ENCODE results near the gene ANXA4. TPM values are rescaled to one million over a fixed set of nuclear protein-coding genes. Genes with fewer than 3 reads are reported as not detected.
A peak's percentile ranks its signal among the peaks of the same experiment; 100 is the strongest.
"Not testable (repeated sequence)": the region's sequence is repeated elsewhere in the genome, so short reads cannot be mapped to it uniquely, and the experiment has no call there.

Gene ANXA4
- total RNA-seq, 4 donors from 2014 or later = 61.8 to 79.4 (median 73.9) TPM

- TF ChIP-seq POLR2A (IDR thresholded peaks at IDR 0.05) (no peak), EP300 (IDR thresholded peaks at IDR 0.05) (no peak)
- Histone ChIP-seq H3K36me3 (no peaks in the 10 kb centered on the region), H3K27ac (no peak overlapping the region), H3K9me3 (no peaks in the 10 kb centered on the region), H3K4me1 (peaks cover 0 to 6% (median 0%) of the 10 kb centered on the region in 4 donors), H3K27me3 (no peaks in the 10 kb centered on the region), H3K4me3 (no peak overlapping the region)
- no peak for DNase-seq (ENCODE audit: low spot score in 2 of 2)
- 56 to 72% methylated on average over 1 of the region's 1 CpG for WGBS, 2 donors
Observed at GRCh38 chr2:69733342-69734034, 8.4 kb upstream of the ANXA4 start.

DNA sequence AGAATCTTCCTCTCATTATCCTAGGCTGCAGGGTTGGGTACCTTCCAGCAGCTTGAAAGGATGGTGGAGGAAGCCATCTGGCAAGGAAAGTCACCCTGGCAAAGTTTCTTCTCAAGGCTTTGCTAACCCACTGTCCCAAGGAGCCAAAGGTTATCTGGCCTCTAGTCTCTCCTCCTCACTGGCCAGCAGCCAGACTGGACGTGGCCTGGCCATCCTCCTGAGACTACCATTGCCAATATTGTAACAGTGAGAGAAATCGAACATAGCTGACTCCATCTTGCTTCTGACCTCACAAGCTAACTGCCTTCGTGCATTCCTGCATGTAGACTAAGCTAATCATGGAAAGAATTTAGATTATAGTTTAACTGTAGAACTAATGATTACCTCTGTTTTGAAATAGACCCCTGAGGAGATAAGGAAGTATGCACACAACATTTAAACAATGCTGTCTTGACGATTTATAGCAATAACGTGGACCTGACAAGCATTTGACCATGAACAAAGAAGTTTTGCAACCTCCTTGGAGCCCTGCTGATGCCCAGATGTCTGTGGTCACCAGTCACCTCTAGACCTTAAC lies 7.8 kb upstream of the ANXA4 start:
- WGBS, 2 donors = 38 to 43% methylated on average over 5 of the region's 5 CpGs
- no peak for DNase-seq (ENCODE audit: low spot score in 2 of 2)
- Histone ChIP-seq H3K4me1 (peaks cover 0 to 6% (median 0%) of the 10 kb centered on the region in 4 donors), H3K9me3 (no peaks in the 10 kb centered on the region), H3K27me3 (no peaks in the 10 kb centered on the region), H3K36me3 (no peaks in the 10 kb centered on the region), H3K4me3 (no peak overlapping the region), H3K27ac (no peak overlapping the region)
- TF ChIP-seq EP300 (IDR thresholded peaks at IDR 0.05) = no peak
- TF ChIP-seq, protein P1, sequence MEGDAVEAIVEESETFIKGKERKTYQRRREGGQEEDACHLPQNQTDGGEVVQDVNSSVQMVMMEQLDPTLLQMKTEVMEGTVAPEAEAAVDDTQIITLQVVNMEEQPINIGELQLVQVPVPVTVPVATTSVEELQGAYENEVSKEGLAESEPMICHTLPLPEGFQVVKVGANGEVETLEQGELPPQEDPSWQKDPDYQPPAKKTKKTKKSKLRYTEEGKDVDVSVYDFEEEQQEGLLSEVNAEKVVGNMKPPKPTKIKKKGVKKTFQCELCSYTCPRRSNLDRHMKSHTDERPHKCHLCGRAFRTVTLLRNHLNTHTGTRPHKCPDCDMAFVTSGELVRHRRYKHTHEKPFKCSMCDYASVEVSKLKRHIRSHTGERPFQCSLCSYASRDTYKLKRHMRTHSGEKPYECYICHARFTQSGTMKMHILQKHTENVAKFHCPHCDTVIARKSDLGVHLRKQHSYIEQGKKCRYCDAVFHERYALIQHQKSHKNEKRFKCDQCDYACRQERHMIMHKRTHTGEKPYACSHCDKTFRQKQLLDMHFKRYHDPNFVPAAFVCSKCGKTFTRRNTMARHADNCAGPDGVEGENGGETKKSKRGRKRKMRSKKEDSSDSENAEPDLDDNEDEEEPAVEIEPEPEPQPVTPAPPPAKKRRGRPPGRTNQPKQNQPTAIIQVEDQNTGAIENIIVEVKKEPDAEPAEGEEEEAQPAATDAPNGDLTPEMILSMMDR (IDR thresholded peaks at IDR 0.05) = no peak
- no peak for TF ChIP-seq POLR2A (IDR thresholded peaks at IDR 0.05)

GRCh38 chr2:69734854-69735544 lies 6.9 kb upstream of the ANXA4 start:
- DNase-seq (ENCODE audit: low spot score in 2 of 2) = no peak
- 88 to 96% methylated on average over 2 of the region's 2 CpGs for WGBS, 2 donors
- H3K9me3 ChIP-seq = no peaks in the 10 kb centered on the region

GRCh38 chr2:69735686-69736085 lies 6.2 kb upstream of the ANXA4 start:
- Histone ChIP-seq H3K4me3 (no peak overlapping the region), H3K9me3 (no peaks in the 10 kb centered on the region), H3K4me1 (peaks cover 0 to 11% (median 0%) of the 10 kb centered on the region in 4 donors), H3K27me3 (no peaks in the 10 kb centered on the region), H3K36me3 (no peaks in the 10 kb centered on the region), H3K27ac (no peak overlapping the region)
- DNase-seq (ENCODE audit: low spot score in 2 of 2) = no peak
- 86 to 90% methylated on average over 3 of the region's 3 CpGs for WGBS, 2 donors
- TF ChIP-seq POLR2A (IDR thresholded peaks at IDR 0.05) = no peak
- no peak for TF ChIP-seq EP300 (IDR thresholded peaks at IDR 0.05)
- TF ChIP-seq, protein P1 (IDR thresholded peaks at IDR 0.05) = no peak

More at GRCh38 chr2:69734854-69735544, 6.9 kb upstream of the ANXA4 start:
- H3K27me3 ChIP-seq = no peaks in the 10 kb centered on the region
- H3K4me1 ChIP-seq = peaks cover 0 to 6% (median 0%) of the 10 kb centered on the region in 4 donors
- H3K36me3 ChIP-seq = no peaks in the 10 kb centered on the region
- H3K4me3 ChIP-seq = no peak overlapping the region
- TF ChIP-seq POLR2A (IDR thresholded peaks at IDR 0.05) (no peak), EP300 (IDR thresholded peaks at IDR 0.05) (no peak)
- TF ChIP-seq, protein P1 (IDR thresholded peaks at IDR 0.05) = no peak
- H3K27ac ChIP-seq = no peak overlapping the region

DNA sequence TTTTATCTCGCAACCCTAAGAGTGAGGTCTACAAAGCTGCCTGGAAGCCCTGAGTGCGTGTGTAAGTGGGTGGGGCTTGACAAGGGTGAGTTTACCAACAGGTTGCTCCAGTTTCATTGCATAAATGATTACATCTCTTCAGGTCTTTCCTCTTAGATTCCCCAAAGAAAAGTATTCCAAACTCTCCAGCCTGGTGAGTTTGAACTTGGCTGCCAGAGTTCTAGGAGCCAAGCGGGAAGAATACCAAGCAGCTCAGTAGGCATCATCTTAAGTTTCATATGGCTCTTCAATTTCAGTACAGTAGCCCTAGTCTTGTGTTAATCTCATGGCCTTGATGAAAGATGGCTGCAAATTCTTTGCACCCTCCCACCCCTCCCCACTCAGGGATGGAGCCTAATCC lies 3.8 kb upstream of the ANXA4 start:
- not testable (repeated sequence) for H3K4me3 ChIP-seq; H3K9me3 ChIP-seq; H3K27ac ChIP-seq; DNase-seq (ENCODE audit: low spot score in 2 of 2); H3K27me3 ChIP-seq; H3K36me3 ChIP-seq
- WGBS, 2 donors = 90% methylated on average over 3 of the region's 3 CpGs
- peaks cover 0 to 23% (median 2%) of the 10 kb centered on the region in 4 donors for H3K4me1 ChIP-seq

DNA sequence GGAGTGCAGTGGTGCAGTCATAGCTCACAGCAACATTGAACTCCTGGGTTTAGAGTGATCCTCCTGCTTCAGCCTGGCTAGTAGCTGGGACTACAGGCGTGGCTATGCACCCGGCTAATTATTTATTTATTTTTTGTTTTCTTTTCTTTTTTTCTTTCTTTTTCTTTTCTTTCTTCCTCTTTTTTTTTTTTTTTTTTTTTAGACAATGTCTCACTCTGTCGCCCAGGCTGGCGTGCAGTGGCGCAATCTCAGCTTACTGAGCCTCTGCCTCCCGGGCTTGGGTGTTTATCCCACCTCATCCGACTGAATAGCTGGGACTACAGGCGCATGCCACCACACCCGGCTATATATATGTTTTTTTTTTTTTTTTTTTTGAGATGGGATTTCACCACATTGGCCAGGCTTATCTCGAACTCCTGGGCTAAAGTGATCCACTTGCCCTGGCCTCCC lies 1.4 kb upstream of the ANXA4 start:
- no peaks in the 10 kb centered on the region for H3K9me3 ChIP-seq
- peak overlapping the region in 2 of 4 donors; percentile 75 to 85 for H3K4me3 ChIP-seq
- H3K27me3 ChIP-seq = no peaks in the 10 kb centered on the region
- DNase-seq (ENCODE audit: low spot score in 2 of 2) = no peak
- peaks cover 0 to 36% (median 4%) of the 10 kb centered on the region in 4 donors for H3K4me1 ChIP-seq
- WGBS, 2 donors = 62 to 64% methylated on average over 10 of the region's 10 CpGs
- TF ChIP-seq POLR2A (IDR thresholded peaks at IDR 0.05) (no peak), EP300 (IDR thresholded peaks at IDR 0.05) (no peak)
- TF ChIP-seq, protein P1 (IDR thresholded peaks at IDR 0.05) = no peak
- H3K27ac ChIP-seq = peak overlapping the region; percentile 79 to 96 (median 92)
- H3K36me3 ChIP-seq = no peaks in the 10 kb centered on the region

Data from tibial nerve (tissue), 4 donors.